GM23338 (cell line): ENCODE data around the gene EPHB2. TPM values are rescaled to one million over a fixed set of nuclear protein-coding genes. Genes with fewer than 3 reads are reported as not detected.

ENCODE experiments used
- ATAC-seq: fragments of 200-7000 bp; cut with Tn5 transposase; 3 replicates; pipeline ENCODE4 v1.9.1; 2020
- DNase-seq: peaks from one replicate; pipeline ENCODE4 v3.0.0-alpha.2; 2015; ENCODE audit warnings: low spot score
- H2AFZ ChIP-seq: fragments of 200-600 bp; sonication (generic); 2 replicates; pipeline ENCODE4 v1.8.0; 2016; ENCODE audit warnings: antibody characterized with exemption, mild to moderate bottlenecking, moderate library complexity
- H3F3A ChIP-seq: fragments of 200-600 bp; sonication (generic); replicated peaks from 2 replicates; pipeline ENCODE4 v1.8.0; 2017; ENCODE audit warnings: antibody characterized with exemption, mixed run types, low read depth
- H3K27ac ChIP-seq: fragments of 200-600 bp; sonication (generic); 2 replicates; pipeline ENCODE4 v1.6.1; 2016; ENCODE audit warnings: low read depth
- H3K27me3 ChIP-seq: fragments of 200-600 bp; sonication (generic); 2 replicates; pipeline ENCODE4 v1.8.0; 2016; ENCODE audit warnings: mild to moderate bottlenecking, mixed run types, moderate library complexity; ENCODE audit not compliant: insufficient read depth
- H3K36me3 ChIP-seq: fragments of 200-600 bp; sonication (generic); 2 replicates; pipeline ENCODE4 v1.8.0; 2016; ENCODE audit warnings: mild to moderate bottlenecking; ENCODE audit not compliant: insufficient read depth
- H3K4me1 ChIP-seq: fragments of 200-600 bp; sonication (generic); 2 replicates; pipeline ENCODE4 v1.8.0; 2016; ENCODE audit warnings: mild to moderate bottlenecking, moderate library complexity; ENCODE audit not compliant: insufficient read depth
- H3K4me2 ChIP-seq: fragments of 200-600 bp; sonication (generic); 2 replicates; pipeline ENCODE4 v1.7.1; 2017; ENCODE audit warnings: mixed run types
- H3K4me3 ChIP-seq: fragments of 200-600 bp; sonication (generic); 2 replicates; pipeline ENCODE4 v1.6.1; 2016; ENCODE audit warnings: mixed run types
- H3K79me2 ChIP-seq: fragments of 200-600 bp; sonication (generic); replicated peaks from 2 replicates; pipeline ENCODE4 v1.8.0; 2017; ENCODE audit warnings: mild to moderate bottlenecking; ENCODE audit not compliant: insufficient read depth
- H3K9me2 ChIP-seq: fragments of 200-600 bp; sonication (generic); 2 replicates; pipeline ENCODE4 v1.8.0; 2017; ENCODE audit not compliant: insufficient read depth
- H4K20me1 ChIP-seq: fragments of 200-600 bp; sonication (generic); replicated peaks from 2 replicates; pipeline ENCODE4 v1.8.0; 2017; ENCODE audit warnings: mild to moderate bottlenecking; ENCODE audit not compliant: insufficient read depth
- H3K27ac Mint-ChIP-seq: 2 replicates; pipeline ENCODE4 v1.8.0; 2020; ENCODE audit warnings: inconsistent platforms, mild to moderate bottlenecking, moderate library complexity, mixed read lengths
- H3K27me3 Mint-ChIP-seq: 3 replicates; pipeline ENCODE4 v1.8.0; 2022; ENCODE audit warnings: low read depth, mild to moderate bottlenecking, moderate library complexity, mixed read lengths, inconsistent platforms; ENCODE audit not compliant: insufficient read depth, poor library complexity
- H3K36me3 Mint-ChIP-seq: 3 replicates; pipeline ENCODE4 v1.8.0; 2021; ENCODE audit warnings: low read depth, mild to moderate bottlenecking, inconsistent platforms, moderate library complexity, mixed read lengths
- H3K4me1 Mint-ChIP-seq: 3 replicates; pipeline ENCODE4 v1.8.0; 2020; ENCODE audit warnings: mild to moderate bottlenecking, inconsistent platforms, mixed read lengths
- H3K4me3 Mint-ChIP-seq: 3 replicates; pipeline ENCODE4 v1.8.0; 2021; ENCODE audit warnings: moderate library complexity, mild to moderate bottlenecking, inconsistent platforms, mixed read lengths
- H3K9me3 Mint-ChIP-seq: 3 replicates; pipeline ENCODE4 v1.8.0; 2020; ENCODE audit warnings: moderate library complexity, mild to moderate bottlenecking, inconsistent platforms, mixed read lengths
- CREB1 ChIP-seq: fragments of 250-450 bp; sonication (Bioruptor Pico); IDR thresholded peaks from 2 replicates; pipeline ENCODE4 v1.5.0; 2020; ENCODE audit warnings: low read depth, mild to moderate bottlenecking, moderate library complexity
- EZH2 ChIP-seq: fragments of 200-600 bp; sonication (generic); IDR thresholded peaks from one replicate; pipeline ENCODE4 v1.8.0; 2017; ENCODE audit warnings: antibody characterized with exemption, mild to moderate bottlenecking, low read depth; ENCODE audit not compliant: unreplicated experiment
- EZH2phosphoT487 ChIP-seq: fragments of 200-600 bp; sonication (generic); IDR thresholded peaks from one replicate; pipeline ENCODE4 v1.8.1; 2018; ENCODE audit warnings: antibody characterized with exemption; ENCODE audit not compliant: unreplicated experiment
- JUNB ChIP-seq: IDR thresholded peaks from one replicate; pipeline ENCODE4 v1.6.1; 2016; ENCODE audit warnings: antibody characterized with exemption; ENCODE audit not compliant: unreplicated experiment
- NANOG ChIP-seq: IDR thresholded peaks from 2 replicates; pipeline ENCODE4 v1.6.1; 2016; ENCODE audit warnings: antibody characterized with exemption, borderline replicate concordance
- POLR2AphosphoS5 ChIP-seq: IDR thresholded peaks from 2 replicates; pipeline ENCODE4 v1.6.1; 2016; ENCODE audit warnings: antibody characterized with exemption, low read depth
- STAT1 ChIP-seq: IDR thresholded peaks from one replicate; pipeline ENCODE4 v1.6.1; 2016; ENCODE audit warnings: antibody characterized with exemption; ENCODE audit not compliant: unreplicated experiment
- ZNF114 ChIP-seq: fragments of 250-450 bp; sonication (Bioruptor Pico); IDR thresholded peaks from 2 replicates; pipeline ENCODE4 v1.5.0; 2020; ENCODE audit warnings: mild to moderate bottlenecking, moderate library complexity
- ZNF331 ChIP-seq: fragments of 250-450 bp; sonication (Bioruptor Pico); IDR thresholded peaks from 2 replicates; pipeline ENCODE4 v1.5.0; 2020; ENCODE audit warnings: low read depth, mild to moderate bottlenecking, moderate library complexity
- polyA plus RNA-seq: library from polyadenylated mRNA; unstranded; fragments of >200 nt; fragmentation: Nextera tagmentation; extraction: Ambion mirVana; gene quantifications from 2 replicates; pipeline ENCODE4 v1.2.1, GENCODE V29; 2016
- total RNA-seq: library from RNA; depleted of rRNA; stranded (reverse); fragments of >200 nt; shearing (Covaris generic); gene quantifications from 2 replicates; pipeline ENCODE4 v1.2.3, GENCODE V29; 2014
- TF ChIP-seq, protein P1 (sequence below): IDR thresholded peaks from 2 replicates; pipeline ENCODE4 v1.6.1; 2016; ENCODE audit warnings: antibody characterized with exemption
- TF ChIP-seq, protein P2 (sequence below): IDR thresholded peaks from one replicate; pipeline ENCODE4 v1.6.1; 2018; ENCODE audit warnings: antibody characterized with exemption; ENCODE audit not compliant: unreplicated experiment
- TF ChIP-seq, protein P3 (sequence below), 2 experiments: fragments of 200-600 bp in 1 of 2; sonication (generic) in 1 of 2; conservative IDR thresholded peaks; 2 replicates each; pipeline versions ENCODE4 v1.5.1 to v1.6.1; 2016 to 2017; ENCODE audit warnings: antibody characterized with exemption in 2 of 2, low read depth in 2 of 2, mild to moderate bottlenecking in 2 of 2, moderate library complexity in 1 of 2
- TF ChIP-seq, protein P4 (sequence below): fragments of 250-450 bp; sonication (Bioruptor Pico); IDR thresholded peaks from 2 replicates; pipeline ENCODE4 v1.5.0; 2020; ENCODE audit warnings: mild to moderate bottlenecking, moderate library complexity

Gene EPHB2
- total and polyA plus RNA-seq, 2 experiments from 2014 or later: 4.1 to 20.1 TPM

DNA sequence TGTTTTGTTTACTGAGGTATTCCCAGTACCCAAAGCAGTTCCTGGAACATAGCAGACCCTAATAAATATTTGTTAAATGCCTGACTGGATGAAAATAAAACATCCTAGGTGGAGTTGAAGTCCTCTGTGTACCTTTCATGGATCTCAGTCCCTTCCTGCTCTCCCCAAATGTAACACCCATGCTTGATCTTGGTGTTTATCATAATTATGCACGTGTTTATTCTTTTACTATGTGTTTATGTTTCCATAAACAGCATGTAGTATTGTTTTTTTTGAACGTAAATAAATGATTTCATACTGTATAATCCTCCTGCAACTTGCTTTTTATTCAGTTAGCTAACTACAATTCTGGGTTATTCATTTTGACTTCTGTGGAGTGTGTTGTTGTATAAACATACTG lies 257.2 kb downstream of the EPHB2 start:
- Histone ChIP-seq H3K9me2 (no peaks in the 10 kb centered on the region), H2AFZ (no peak overlapping the region), H3F3A (no peaks in the 10 kb centered on the region), H3K4me3 (no peak overlapping the region), H3K79me2 (no peaks in the 10 kb centered on the region), H3K27me3 (no peaks in the 10 kb centered on the region), H3K36me3 (no peaks in the 10 kb centered on the region), H3K27ac (no peak overlapping the region), H3K4me2 (no peak overlapping the region), H4K20me1 (no peaks in the 10 kb centered on the region), H3K4me1 (no peaks in the 10 kb centered on the region)
- TF ChIP-seq, protein P1, sequence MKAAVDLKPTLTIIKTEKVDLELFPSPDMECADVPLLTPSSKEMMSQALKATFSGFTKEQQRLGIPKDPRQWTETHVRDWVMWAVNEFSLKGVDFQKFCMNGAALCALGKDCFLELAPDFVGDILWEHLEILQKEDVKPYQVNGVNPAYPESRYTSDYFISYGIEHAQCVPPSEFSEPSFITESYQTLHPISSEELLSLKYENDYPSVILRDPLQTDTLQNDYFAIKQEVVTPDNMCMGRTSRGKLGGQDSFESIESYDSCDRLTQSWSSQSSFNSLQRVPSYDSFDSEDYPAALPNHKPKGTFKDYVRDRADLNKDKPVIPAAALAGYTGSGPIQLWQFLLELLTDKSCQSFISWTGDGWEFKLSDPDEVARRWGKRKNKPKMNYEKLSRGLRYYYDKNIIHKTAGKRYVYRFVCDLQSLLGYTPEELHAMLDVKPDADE: no peak
- TF ChIP-seq, protein P2, sequence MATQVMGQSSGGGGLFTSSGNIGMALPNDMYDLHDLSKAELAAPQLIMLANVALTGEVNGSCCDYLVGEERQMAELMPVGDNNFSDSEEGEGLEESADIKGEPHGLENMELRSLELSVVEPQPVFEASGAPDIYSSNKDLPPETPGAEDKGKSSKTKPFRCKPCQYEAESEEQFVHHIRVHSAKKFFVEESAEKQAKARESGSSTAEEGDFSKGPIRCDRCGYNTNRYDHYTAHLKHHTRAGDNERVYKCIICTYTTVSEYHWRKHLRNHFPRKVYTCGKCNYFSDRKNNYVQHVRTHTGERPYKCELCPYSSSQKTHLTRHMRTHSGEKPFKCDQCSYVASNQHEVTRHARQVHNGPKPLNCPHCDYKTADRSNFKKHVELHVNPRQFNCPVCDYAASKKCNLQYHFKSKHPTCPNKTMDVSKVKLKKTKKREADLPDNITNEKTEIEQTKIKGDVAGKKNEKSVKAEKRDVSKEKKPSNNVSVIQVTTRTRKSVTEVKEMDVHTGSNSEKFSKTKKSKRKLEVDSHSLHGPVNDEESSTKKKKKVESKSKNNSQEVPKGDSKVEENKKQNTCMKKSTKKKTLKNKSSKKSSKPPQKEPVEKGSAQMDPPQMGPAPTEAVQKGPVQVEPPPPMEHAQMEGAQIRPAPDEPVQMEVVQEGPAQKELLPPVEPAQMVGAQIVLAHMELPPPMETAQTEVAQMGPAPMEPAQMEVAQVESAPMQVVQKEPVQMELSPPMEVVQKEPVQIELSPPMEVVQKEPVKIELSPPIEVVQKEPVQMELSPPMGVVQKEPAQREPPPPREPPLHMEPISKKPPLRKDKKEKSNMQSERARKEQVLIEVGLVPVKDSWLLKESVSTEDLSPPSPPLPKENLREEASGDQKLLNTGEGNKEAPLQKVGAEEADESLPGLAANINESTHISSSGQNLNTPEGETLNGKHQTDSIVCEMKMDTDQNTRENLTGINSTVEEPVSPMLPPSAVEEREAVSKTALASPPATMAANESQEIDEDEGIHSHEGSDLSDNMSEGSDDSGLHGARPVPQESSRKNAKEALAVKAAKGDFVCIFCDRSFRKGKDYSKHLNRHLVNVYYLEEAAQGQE: no peak
- TF ChIP-seq POLR2AphosphoS5: no peak
- TF ChIP-seq, protein P3, sequence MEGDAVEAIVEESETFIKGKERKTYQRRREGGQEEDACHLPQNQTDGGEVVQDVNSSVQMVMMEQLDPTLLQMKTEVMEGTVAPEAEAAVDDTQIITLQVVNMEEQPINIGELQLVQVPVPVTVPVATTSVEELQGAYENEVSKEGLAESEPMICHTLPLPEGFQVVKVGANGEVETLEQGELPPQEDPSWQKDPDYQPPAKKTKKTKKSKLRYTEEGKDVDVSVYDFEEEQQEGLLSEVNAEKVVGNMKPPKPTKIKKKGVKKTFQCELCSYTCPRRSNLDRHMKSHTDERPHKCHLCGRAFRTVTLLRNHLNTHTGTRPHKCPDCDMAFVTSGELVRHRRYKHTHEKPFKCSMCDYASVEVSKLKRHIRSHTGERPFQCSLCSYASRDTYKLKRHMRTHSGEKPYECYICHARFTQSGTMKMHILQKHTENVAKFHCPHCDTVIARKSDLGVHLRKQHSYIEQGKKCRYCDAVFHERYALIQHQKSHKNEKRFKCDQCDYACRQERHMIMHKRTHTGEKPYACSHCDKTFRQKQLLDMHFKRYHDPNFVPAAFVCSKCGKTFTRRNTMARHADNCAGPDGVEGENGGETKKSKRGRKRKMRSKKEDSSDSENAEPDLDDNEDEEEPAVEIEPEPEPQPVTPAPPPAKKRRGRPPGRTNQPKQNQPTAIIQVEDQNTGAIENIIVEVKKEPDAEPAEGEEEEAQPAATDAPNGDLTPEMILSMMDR (conservative IDR thresholded peaks at IDR 0.05; ENCODE audit: low read depth in 2 of 2): no peak
- TF ChIP-seq EZH2: no peak
- TF ChIP-seq STAT1: no peak
- TF ChIP-seq CREB1 (CRISPR knock-in tag): no peak
- no peak for TF ChIP-seq EZH2phosphoT487
- no peak for TF ChIP-seq JUNB
- TF ChIP-seq, protein P4, sequence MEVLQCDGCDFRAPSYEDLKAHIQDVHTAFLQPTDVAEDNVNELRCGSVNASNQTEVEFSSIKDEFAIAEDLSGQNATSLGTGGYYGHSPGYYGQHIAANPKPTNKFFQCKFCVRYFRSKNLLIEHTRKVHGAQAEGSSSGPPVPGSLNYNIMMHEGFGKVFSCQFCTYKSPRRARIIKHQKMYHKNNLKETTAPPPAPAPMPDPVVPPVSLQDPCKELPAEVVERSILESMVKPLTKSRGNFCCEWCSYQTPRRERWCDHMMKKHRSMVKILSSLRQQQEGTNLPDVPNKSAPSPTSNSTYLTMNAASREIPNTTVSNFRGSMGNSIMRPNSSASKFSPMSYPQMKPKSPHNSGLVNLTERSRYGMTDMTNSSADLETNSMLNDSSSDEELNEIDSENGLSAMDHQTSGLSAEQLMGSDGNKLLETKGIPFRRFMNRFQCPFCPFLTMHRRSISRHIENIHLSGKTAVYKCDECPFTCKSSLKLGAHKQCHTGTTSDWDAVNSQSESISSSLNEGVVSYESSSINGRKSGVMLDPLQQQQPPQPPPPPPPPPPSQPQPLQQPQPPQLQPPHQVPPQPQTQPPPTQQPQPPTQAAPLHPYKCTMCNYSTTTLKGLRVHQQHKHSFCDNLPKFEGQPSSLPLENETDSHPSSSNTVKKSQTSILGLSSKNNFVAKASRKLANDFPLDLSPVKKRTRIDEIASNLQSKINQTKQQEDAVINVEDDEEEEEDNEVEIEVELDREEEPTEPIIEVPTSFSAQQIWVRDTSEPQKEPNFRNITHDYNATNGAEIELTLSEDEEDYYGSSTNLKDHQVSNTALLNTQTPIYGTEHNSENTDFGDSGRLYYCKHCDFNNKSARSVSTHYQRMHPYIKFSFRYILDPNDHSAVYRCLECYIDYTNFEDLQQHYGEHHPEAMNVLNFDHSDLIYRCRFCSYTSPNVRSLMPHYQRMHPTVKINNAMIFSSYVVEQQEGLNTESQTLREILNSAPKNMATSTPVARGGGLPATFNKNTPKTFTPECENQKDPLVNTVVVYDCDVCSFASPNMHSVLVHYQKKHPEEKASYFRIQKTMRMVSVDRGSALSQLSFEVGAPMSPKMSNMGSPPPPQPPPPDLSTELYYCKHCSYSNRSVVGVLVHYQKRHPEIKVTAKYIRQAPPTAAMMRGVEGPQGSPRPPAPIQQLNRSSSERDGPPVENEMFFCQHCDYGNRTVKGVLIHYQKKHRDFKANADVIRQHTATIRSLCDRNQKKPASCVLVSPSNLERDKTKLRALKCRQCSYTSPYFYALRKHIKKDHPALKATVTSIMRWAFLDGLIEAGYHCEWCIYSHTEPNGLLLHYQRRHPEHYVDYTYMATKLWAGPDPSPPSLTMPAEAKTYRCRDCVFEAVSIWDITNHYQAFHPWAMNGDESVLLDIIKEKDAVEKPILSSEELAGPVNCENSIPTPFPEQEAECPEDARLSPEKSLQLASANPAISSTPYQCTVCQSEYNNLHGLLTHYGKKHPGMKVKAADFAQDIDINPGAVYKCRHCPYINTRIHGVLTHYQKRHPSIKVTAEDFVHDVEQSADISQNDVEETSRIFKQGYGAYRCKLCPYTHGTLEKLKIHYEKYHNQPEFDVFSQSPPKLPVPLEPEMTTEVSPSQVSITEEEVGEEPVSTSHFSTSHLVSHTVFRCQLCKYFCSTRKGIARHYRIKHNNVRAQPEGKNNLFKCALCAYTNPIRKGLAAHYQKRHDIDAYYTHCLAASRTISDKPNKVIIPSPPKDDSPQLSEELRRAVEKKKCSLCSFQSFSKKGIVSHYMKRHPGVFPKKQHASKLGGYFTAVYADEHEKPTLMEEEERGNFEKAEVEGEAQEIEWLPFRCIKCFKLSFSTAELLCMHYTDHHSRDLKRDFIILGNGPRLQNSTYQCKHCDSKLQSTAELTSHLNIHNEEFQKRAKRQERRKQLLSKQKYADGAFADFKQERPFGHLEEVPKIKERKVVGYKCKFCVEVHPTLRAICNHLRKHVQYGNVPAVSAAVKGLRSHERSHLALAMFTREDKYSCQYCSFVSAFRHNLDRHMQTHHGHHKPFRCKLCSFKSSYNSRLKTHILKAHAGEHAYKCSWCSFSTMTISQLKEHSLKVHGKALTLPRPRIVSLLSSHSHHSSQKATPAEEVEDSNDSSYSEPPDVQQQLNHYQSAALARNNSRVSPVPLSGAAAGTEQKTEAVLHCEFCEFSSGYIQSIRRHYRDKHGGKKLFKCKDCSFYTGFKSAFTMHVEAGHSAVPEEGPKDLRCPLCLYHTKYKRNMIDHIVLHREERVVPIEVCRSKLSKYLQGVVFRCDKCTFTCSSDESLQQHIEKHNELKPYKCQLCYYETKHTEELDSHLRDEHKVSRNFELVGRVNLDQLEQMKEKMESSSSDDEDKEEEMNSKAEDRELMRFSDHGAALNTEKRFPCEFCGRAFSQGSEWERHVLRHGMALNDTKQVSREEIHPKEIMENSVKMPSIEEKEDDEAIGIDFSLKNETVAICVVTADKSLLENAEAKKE (CRISPR knock-in tag): no peak
- no peak for TF ChIP-seq NANOG
- TF ChIP-seq ZNF114 (CRISPR knock-in tag): no peak
- no peak for TF ChIP-seq ZNF331 (CRISPR knock-in tag)
- ATAC-seq (no peak), DNase-seq (no peak)
- Mint-ChIP-seq H3K36me3 (no peaks in the 10 kb centered on the region), H3K27ac (no peak overlapping the region), H3K27me3 (peaks cover 2% of the 10 kb centered on the region), H3K4me1 (peaks cover 12% of the 10 kb centered on the region; the same call in 2 of the 3 replicates), H3K4me3 (no peak overlapping the region), H3K9me3 (peaks cover 3% of the 10 kb centered on the region; the same call in 1 of the 3 replicates)
